ENCODE measurements around the gene KRTAP10-7. TPM values are rescaled to one million over a fixed set of nuclear protein-coding genes. Genes with fewer than 3 reads are reported as not detected.

KRTAP10-7 gene
- total and polyA plus RNA-seq, 2 of the 13 experiments (the other 11 are each of a cell fraction or from before 2014, with no cell fraction given) = not detected

- Histone ChIP-seq H3K4me3 (replicated peaks in 1 of 3; ENCODE audit: insufficient read depth in 1 of 3, low read depth in 2 of 3, low read length in 3 of 3) (no peak overlapping the region), H2AFZ (ENCODE audit: low read length) (no peak overlapping the region), H3K9ac (ENCODE audit: insufficient read depth, low read depth, low read length) (no peak overlapping the region), H3K4me1 (ENCODE audit: insufficient read depth, low read length) (peaks cover 32% of the 10 kb centered on the region), H3K27ac (ENCODE audit: extremely low read length, insufficient read depth, low read length) (no peak overlapping the region), H3K9me3 (ENCODE audit: low read length) (peaks cover 12% of the 10 kb centered on the region), H3K36me3 (replicated peaks in 1 of 2; ENCODE audit: control insufficient read depth in 1 of 2, insufficient read depth in 2 of 2, low read length in 2 of 2) (no peaks in the 10 kb centered on the region), H3K79me2 (ENCODE audit: insufficient read depth, low read length) (no peaks in the 10 kb centered on the region), H3K27me3 (ENCODE audit: control insufficient read depth in 1 of 2, insufficient read depth in 2 of 2, low read length in 2 of 2) (no peaks in the 10 kb centered on the region), H4K20me1 (ENCODE audit: insufficient read depth, low read length) (no peaks in the 10 kb centered on the region), H3K4me2 (ENCODE audit: low read depth, low read length) (no peak overlapping the region)
- in situ Hi-C loops (cut with HindIII; ENCODE audit: extremely low pct_ligation_motif_present, low pct_unique_long_range_greater_than_20kb) = no loop called here
- ATAC-seq (no peak), FAIRE-seq (no peak), DNase-seq (ENCODE audit: low spot score) (no peak)
- BruUV-seq (replicated peaks) = no TSS peak
- ChIA-PET POLR2A (no interaction called here), CTCF (ENCODE audit: low intra/inter-chr PET ratio, low total read pairs) (no interaction called here)
- intact Hi-C loops (cut with micrococcal nuclease; ENCODE audit: unreplicated experiment) = no loop called here
- WGBS (ENCODE audit: low lambda C conversion rate) = 83% methylated on average over 8 of the region's 10 CpGs
- TF ChIP-seq SRY (CRISPR knock-in tag; IDR thresholded peaks at IDR 0.05) = no peak
- TF ChIP-seq ZNF24 (IDR thresholded peaks at IDR 0.05) = no peak
- TF ChIP-seq ARID2 (CRISPR knock-in tag; IDR thresholded peaks at IDR 0.05; ENCODE audit: borderline replicate concordance) = no peak
- no peak for TF ChIP-seq ZNF710 (CRISPR knock-in tag; IDR thresholded peaks at IDR 0.05; ENCODE audit: borderline replicate concordance)
- no peak for TF ChIP-seq SKI (IDR thresholded peaks at IDR 0.05; ENCODE audit: partially characterized antibody)
- TF ChIP-seq ZNF557 (CRISPR knock-in tag; IDR thresholded peaks at IDR 0.05) = no peak
- TF ChIP-seq ZHX2 (IDR thresholded peaks at IDR 0.05; ENCODE audit: low read depth) = no peak
- no peak for TF ChIP-seq ZHX2 (CRISPR knock-in tag; IDR thresholded peaks at IDR 0.05; ENCODE audit: borderline replicate concordance)
- no peak for TF ChIP-seq SRF (IDR thresholded peaks at IDR 0.05; ENCODE audit: low read depth, low read length)
- TF ChIP-seq GLI4 (CRISPR knock-in tag; IDR thresholded peaks at IDR 0.05; ENCODE audit: borderline replicate concordance) = no peak
- no peak for TF ChIP-seq ZNF251 (CRISPR knock-in tag; IDR thresholded peaks at IDR 0.05)
- TF ChIP-seq SALL1 (CRISPR knock-in tag; IDR thresholded peaks at IDR 0.05) = no peak
- TF ChIP-seq ZFP36L2 (CRISPR knock-in tag; IDR thresholded peaks at IDR 0.05) = no peak
- no peak for TF ChIP-seq THYN1 (CRISPR knock-in tag; IDR thresholded peaks at IDR 0.05; ENCODE audit: borderline replicate concordance, low read depth)
- TF ChIP-seq ZBTB4 (CRISPR knock-in tag; IDR thresholded peaks at IDR 0.05; ENCODE audit: borderline replicate concordance) = no peak
Observed at GRCh38 chr21:44576025-44576420, 24.4 kb upstream of the KRTAP10-7 start.

All from HepG2 (cell line).